OCI-LY7 (cell line): ENCODE data around the gene OGT.

Source experiments
- CTCF ChIP-seq: fragments of 200-600 bp; sonication (generic); conservative IDR thresholded peaks from 2 replicates; pipeline ENCODE4 v1.5.1; 2014; ENCODE audit warnings: mild to moderate bottlenecking, antibody characterized with exemption, low read length, moderate library complexity, mixed read lengths
- EZH2phosphoT487 ChIP-seq: fragments of 200-600 bp; sonication (generic); IDR thresholded peaks from 2 replicates; pipeline ENCODE4 v1.6.1; 2018; ENCODE audit warnings: low read depth, borderline replicate concordance, mild to moderate bottlenecking, mixed run types, antibody characterized with exemption, low read length, moderate library complexity, mixed read lengths

DNA sequence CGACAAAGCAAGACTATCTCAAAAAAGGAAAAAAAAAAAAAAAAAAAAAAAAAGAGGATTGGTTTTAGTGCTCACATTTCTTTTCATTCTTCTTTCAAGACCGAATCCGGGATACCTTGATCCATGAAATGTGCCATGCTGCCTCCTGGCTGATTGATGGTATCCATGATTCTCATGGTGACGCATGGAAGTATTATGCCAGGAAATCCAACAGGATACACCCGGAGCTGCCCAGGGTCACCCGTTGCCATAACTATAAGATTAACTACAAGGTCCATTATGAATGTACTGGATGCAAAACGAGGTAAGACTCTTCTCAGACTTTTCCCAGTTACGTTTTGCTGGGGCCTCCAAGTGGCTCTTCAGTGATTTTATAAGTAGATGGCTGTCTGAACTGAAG lies 79.4 kb downstream of the OGT start:
- TF ChIP-seq EZH2phosphoT487, result no peak
- no peak for TF ChIP-seq CTCF
